Sigmoid colon (tissue), 4 donors: ENCODE results near the gene MAGI2.

Source experiments
- CTCF ChIP-seq, 4 experiments: fragments of 450-650 bp in 3 of 4; fragments of 200-600 bp in 1 of 4; IDR thresholded peaks; one replicate each; pipeline ENCODE4 v1.5.1; 2016 to 2019; ENCODE audit warnings: antibody characterized with exemption in 4 of 4, mild to moderate bottlenecking in 3 of 4, moderate library complexity in 2 of 4
- EP300 ChIP-seq, 4 donors: sonication (generic); formaldehyde crosslinking; IDR thresholded peaks; one replicate each; pipeline ENCODE4 v1.6.1; 2017; ENCODE audit warnings: antibody characterized with exemption in 4 of 4
- POLR2A ChIP-seq, 2 donors: fragments of 450-650 bp; IDR thresholded peaks; one replicate each; pipeline ENCODE4 v1.6.1; 2016; ENCODE audit warnings: antibody characterized with exemption in 2 of 2, mild to moderate bottlenecking in 2 of 2, moderate library complexity in 2 of 2

- TF ChIP-seq CTCF (IDR thresholded peaks at IDR 0.05) (no peak), POLR2A (IDR thresholded peaks at IDR 0.05) (no peak), EP300 (IDR thresholded peaks at IDR 0.05) (no peak)
Measured at GRCh38 chr7:78014401-78014800, 1439.1 kb downstream of the MAGI2 start.
